HEK293 (cell line): Measurements from ENCODE around the gene TMEM183A.
A peak's percentile ranks its signal among the peaks of the same experiment; 100 is the strongest.

Experiments used
- HOXD13 ChIP-seq: sonication (generic); formaldehyde crosslinking; IDR thresholded peaks from 2 replicates; pipeline ENCODE4 v1.8.0; 2022; ENCODE audit warnings: missing genetic modification reagents, borderline replicate concordance
- OSR2 ChIP-seq: fragments of 450-650 bp; formaldehyde crosslinking; IDR thresholded peaks from 2 replicates; pipeline ENCODE4 v1.5.1; 2016; ENCODE audit warnings: missing biosample characterization, missing genetic modification characterization
- PRDM1 ChIP-seq: fragments of 450-650 bp; formaldehyde crosslinking; IDR thresholded peaks from 2 replicates; pipeline ENCODE4; 2016; ENCODE audit warnings: missing biosample characterization, missing genetic modification characterization
- SALL2 ChIP-seq: fragments of 450-650 bp; formaldehyde crosslinking; IDR thresholded peaks from 2 replicates; pipeline ENCODE4 v1.5.0; 2017; ENCODE audit warnings: missing biosample characterization, mild to moderate bottlenecking, missing genetic modification characterization, borderline replicate concordance
- SCRT1 ChIP-seq: fragments of 450-650 bp; formaldehyde crosslinking; IDR thresholded peaks from 2 replicates; pipeline ENCODE4 v1.5.1; 2016; ENCODE audit warnings: missing biosample characterization, missing genetic modification characterization, borderline replicate concordance
- SCRT2 ChIP-seq: fragments of 450-650 bp; formaldehyde crosslinking; IDR thresholded peaks from 2 replicates; pipeline ENCODE4 v1.5.1; 2016; ENCODE audit warnings: missing biosample characterization, missing genetic modification characterization
- SP3 ChIP-seq: fragments of 450-650 bp; formaldehyde crosslinking; IDR thresholded peaks from 2 replicates; pipeline ENCODE4 v1.5.1; 2016; ENCODE audit warnings: missing biosample characterization, missing genetic modification characterization
- ZBTB17 ChIP-seq: fragments of 450-650 bp; formaldehyde crosslinking; IDR thresholded peaks from 2 replicates; pipeline ENCODE4 v1.5.1; 2016; ENCODE audit warnings: missing biosample characterization, missing genetic modification characterization
- ZNF132 ChIP-seq: fragments of 450-650 bp; formaldehyde crosslinking; IDR thresholded peaks from 2 replicates; pipeline ENCODE4 v1.5.1; 2017; ENCODE audit warnings: missing biosample characterization, missing genetic modification characterization, borderline replicate concordance
- ZNF138 ChIP-seq: fragments of 450-650 bp; formaldehyde crosslinking; IDR thresholded peaks from 2 replicates; pipeline ENCODE4 v1.5.1; 2016; ENCODE audit warnings: missing biosample characterization, missing genetic modification characterization, borderline replicate concordance
- ZNF140 ChIP-seq: fragments of 450-650 bp; formaldehyde crosslinking; IDR thresholded peaks from 2 replicates; pipeline ENCODE4 v1.5.1; 2016; ENCODE audit warnings: missing biosample characterization, missing genetic modification characterization
- ZNF19 ChIP-seq: fragments of 450-650 bp; formaldehyde crosslinking; IDR thresholded peaks from 2 replicates; pipeline ENCODE4; 2016; ENCODE audit warnings: missing biosample characterization, missing genetic modification characterization, low read depth
- ZNF202 ChIP-seq: fragments of 450-650 bp; formaldehyde crosslinking; IDR thresholded peaks from 2 replicates; pipeline ENCODE4 v1.5.1; 2016; ENCODE audit warnings: missing biosample characterization, missing genetic modification characterization, borderline replicate concordance
- ZNF350 ChIP-seq: fragments of 450-650 bp; formaldehyde crosslinking; IDR thresholded peaks from 2 replicates; pipeline ENCODE4 v1.5.0; 2017; ENCODE audit warnings: missing biosample characterization, mild to moderate bottlenecking, missing genetic modification characterization
- ZNF391 ChIP-seq: fragments of 450-650 bp; formaldehyde crosslinking; IDR thresholded peaks from 2 replicates; pipeline ENCODE4 v1.5.1; 2016; ENCODE audit warnings: low read depth, missing biosample characterization, missing genetic modification characterization, borderline replicate concordance
- ZNF394 ChIP-seq: fragments of 450-650 bp; formaldehyde crosslinking; IDR thresholded peaks from 2 replicates; pipeline ENCODE4 v1.5.1; 2016; ENCODE audit warnings: missing biosample characterization, missing genetic modification characterization, mild to moderate bottlenecking, moderate library complexity, borderline replicate concordance
- ZNF423 ChIP-seq: fragments of 450-650 bp; formaldehyde crosslinking; IDR thresholded peaks from 2 replicates; pipeline ENCODE4 v1.5.1; 2016; ENCODE audit warnings: missing biosample characterization, missing genetic modification characterization
- ZNF510 ChIP-seq: fragments of 450-650 bp; formaldehyde crosslinking; IDR thresholded peaks from 2 replicates; pipeline ENCODE4 v1.5.1; 2018; ENCODE audit warnings: mild to moderate bottlenecking, missing genetic modification characterization, missing biosample characterization; ENCODE audit not compliant: insufficient replicate concordance
- ZNF558 ChIP-seq: fragments of 450-650 bp; formaldehyde crosslinking; IDR thresholded peaks from 2 replicates; pipeline ENCODE4 v1.5.1; 2016; ENCODE audit warnings: missing biosample characterization, missing genetic modification characterization
- ZNF660 ChIP-seq: fragments of 450-650 bp; IDR thresholded peaks from 2 replicates; pipeline ENCODE4 v1.5.1; 2018; ENCODE audit warnings: missing biosample characterization, mild to moderate bottlenecking, missing genetic modification characterization
- ZNF768 ChIP-seq: fragments of 450-650 bp; formaldehyde crosslinking; IDR thresholded peaks from 2 replicates; pipeline ENCODE4 v1.5.1; 2018; ENCODE audit warnings: missing biosample characterization, mild to moderate bottlenecking, missing genetic modification characterization
- ZNF777 ChIP-seq: fragments of 450-650 bp; formaldehyde crosslinking; IDR thresholded peaks from 2 replicates; pipeline ENCODE4 v1.5.1; 2017; ENCODE audit warnings: missing biosample characterization, missing genetic modification characterization, borderline replicate concordance
- ZNF785 ChIP-seq: fragments of 450-650 bp; formaldehyde crosslinking; IDR thresholded peaks from 2 replicates; pipeline ENCODE4 v1.5.1; 2016; ENCODE audit warnings: missing biosample characterization, missing genetic modification characterization
- TF ChIP-seq, protein P1 (sequence below): fragments of 450-650 bp; formaldehyde crosslinking; IDR thresholded peaks from 2 replicates; pipeline ENCODE4 v1.5.0; 2017; ENCODE audit warnings: missing biosample characterization, missing genetic modification characterization, borderline replicate concordance
- TF ChIP-seq, protein P2 (sequence below): fragments of 450-650 bp; formaldehyde crosslinking; conservative IDR thresholded peaks from 2 replicates; pipeline ENCODE4 v1.5.1; 2016; ENCODE audit warnings: low read depth, missing biosample characterization, missing genetic modification characterization
- TF ChIP-seq, protein P3 (sequence below): fragments of 450-650 bp; formaldehyde crosslinking; IDR thresholded peaks from 2 replicates; pipeline ENCODE4 v1.5.1; 2016; ENCODE audit warnings: missing biosample characterization, missing genetic modification characterization, borderline replicate concordance
- TF ChIP-seq, protein P4 (sequence below): fragments of 450-650 bp; formaldehyde crosslinking; IDR thresholded peaks from 2 replicates; pipeline ENCODE4 v1.5.1; 2016; ENCODE audit warnings: missing biosample characterization, missing genetic modification characterization

Gene TMEM183A

DNA sequence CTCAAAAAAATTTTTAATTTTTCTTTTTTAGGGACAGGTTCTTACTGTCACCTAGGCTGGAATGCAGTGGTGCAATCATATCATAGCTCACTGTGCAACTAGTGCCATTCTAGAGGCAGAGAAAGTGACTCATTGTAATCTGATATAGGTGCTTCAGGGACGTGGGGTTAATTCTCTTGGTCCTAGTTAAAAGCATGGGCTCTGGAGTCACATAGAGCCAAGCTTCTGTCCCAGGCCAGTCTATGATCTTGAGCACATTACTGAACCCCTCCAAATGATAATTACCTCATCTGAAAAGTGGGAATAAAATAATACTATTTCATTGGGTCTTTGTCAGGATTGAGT, 47.9 kb upstream of the TMEM183A start (continued):
- peak; percentile 38; the same call in 1 of the 2 replicates for TF ChIP-seq ZNF558 (tag by site-specific recombination)
- TF ChIP-seq ZNF391, result no peak; the same call in 1 of the 2 replicates
- peak; percentile 78 for TF ChIP-seq SCRT1 (tag by site-specific recombination)
- no peak for TF ChIP-seq ZNF768 (tag by site-specific recombination)
- TF ChIP-seq, protein P1, sequence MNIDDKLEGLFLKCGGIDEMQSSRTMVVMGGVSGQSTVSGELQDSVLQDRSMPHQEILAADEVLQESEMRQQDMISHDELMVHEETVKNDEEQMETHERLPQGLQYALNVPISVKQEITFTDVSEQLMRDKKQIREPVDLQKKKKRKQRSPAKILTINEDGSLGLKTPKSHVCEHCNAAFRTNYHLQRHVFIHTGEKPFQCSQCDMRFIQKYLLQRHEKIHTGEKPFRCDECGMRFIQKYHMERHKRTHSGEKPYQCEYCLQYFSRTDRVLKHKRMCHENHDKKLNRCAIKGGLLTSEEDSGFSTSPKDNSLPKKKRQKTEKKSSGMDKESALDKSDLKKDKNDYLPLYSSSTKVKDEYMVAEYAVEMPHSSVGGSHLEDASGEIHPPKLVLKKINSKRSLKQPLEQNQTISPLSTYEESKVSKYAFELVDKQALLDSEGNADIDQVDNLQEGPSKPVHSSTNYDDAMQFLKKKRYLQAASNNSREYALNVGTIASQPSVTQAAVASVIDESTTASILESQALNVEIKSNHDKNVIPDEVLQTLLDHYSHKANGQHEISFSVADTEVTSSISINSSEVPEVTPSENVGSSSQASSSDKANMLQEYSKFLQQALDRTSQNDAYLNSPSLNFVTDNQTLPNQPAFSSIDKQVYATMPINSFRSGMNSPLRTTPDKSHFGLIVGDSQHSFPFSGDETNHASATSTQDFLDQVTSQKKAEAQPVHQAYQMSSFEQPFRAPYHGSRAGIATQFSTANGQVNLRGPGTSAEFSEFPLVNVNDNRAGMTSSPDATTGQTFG (tag by site-specific recombination), result no peak
- peak; percentile 27; the same call in 1 of the 2 replicates for TF ChIP-seq ZBTB17 (tag by site-specific recombination)
- peak; percentile 25 for TF ChIP-seq SP3
- no peak for TF ChIP-seq ZNF423 (tag by site-specific recombination)
- no peak for TF ChIP-seq SALL2 (tag by site-specific recombination)
- TF ChIP-seq ZNF510 (tag by site-specific recombination), result no peak
- TF ChIP-seq ZNF202 (tag by site-specific recombination), result no peak
- TF ChIP-seq ZNF777 (tag by site-specific recombination), result no peak
- peak; percentile 72; the same call in 1 of the 2 replicates for TF ChIP-seq ZNF660 (tag by site-specific recombination)
- no peak for TF ChIP-seq ZNF394 (tag by site-specific recombination)
- TF ChIP-seq ZNF138, result no peak
- peak; percentile 88 for TF ChIP-seq PRDM1 (tag by site-specific recombination)
- peak; percentile 98 for TF ChIP-seq SCRT2
- no peak for TF ChIP-seq ZNF19
- TF ChIP-seq ZNF785 (tag by site-specific recombination), result no peak
- TF ChIP-seq, protein P2, sequence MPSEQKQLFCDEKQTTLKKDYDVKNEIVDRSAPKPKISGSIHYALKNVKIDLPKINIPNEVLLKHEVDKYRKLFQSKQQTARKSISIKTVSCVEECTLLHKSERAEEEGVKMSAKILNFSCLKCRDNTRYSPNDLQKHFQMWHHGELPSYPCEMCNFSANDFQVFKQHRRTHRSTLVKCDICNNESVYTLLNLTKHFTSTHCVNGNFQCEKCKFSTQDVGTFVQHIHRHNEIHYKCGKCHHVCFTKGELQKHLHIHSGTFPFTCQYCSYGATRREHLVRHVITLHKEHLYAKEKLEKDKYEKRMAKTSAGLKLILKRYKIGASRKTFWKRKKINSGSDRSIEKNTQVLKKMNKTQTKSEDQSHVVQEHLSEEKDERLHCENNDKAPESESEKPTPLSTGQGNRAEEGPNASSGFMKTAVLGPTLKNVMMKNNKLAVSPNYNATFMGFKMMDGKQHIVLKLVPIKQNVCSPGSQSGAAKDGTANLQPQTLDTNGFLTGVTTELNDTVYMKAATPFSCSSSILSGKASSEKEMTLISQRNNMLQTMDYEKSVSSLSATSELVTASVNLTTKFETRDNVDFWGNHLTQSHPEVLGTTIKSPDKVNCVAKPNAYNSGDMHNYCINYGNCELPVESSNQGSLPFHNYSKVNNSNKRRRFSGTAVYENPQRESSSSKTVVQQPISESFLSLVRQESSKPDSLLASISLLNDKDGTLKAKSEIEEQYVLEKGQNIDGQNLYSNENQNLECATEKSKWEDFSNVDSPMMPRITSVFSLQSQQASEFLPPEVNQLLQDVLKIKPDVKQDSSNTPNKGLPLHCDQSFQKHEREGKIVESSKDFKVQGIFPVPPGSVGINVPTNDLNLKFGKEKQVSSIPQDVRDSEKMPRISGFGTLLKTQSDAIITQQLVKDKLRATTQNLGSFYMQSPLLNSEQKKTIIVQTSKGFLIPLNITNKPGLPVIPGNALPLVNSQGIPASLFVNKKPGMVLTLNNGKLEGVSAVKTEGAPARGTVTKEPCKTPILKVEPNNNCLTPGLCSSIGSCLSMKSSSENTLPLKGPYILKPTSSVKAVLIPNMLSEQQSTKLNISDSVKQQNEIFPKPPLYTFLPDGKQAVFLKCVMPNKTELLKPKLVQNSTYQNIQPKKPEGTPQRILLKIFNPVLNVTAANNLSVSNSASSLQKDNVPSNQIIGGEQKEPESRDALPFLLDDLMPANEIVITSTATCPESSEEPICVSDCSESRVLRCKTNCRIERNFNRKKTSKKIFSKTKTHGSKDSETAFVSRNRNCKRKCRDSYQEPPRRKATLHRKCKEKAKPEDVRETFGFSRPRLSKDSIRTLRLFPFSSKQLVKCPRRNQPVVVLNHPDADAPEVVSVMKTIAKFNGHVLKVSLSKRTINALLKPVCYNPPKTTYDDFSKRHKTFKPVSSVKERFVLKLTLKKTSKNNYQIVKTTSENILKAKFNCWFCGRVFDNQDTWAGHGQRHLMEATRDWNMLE, result no peak
- TF ChIP-seq ZNF140 (tag by site-specific recombination), result no peak
- TF ChIP-seq ZNF132 (tag by site-specific recombination), result no peak
- TF ChIP-seq HOXD13 (CRISPR knock-in tag), result no peak
- TF ChIP-seq OSR2, result peak; percentile 39; the same call in 1 of the 2 replicates
- no peak for TF ChIP-seq ZNF350
- TF ChIP-seq, protein P3, sequence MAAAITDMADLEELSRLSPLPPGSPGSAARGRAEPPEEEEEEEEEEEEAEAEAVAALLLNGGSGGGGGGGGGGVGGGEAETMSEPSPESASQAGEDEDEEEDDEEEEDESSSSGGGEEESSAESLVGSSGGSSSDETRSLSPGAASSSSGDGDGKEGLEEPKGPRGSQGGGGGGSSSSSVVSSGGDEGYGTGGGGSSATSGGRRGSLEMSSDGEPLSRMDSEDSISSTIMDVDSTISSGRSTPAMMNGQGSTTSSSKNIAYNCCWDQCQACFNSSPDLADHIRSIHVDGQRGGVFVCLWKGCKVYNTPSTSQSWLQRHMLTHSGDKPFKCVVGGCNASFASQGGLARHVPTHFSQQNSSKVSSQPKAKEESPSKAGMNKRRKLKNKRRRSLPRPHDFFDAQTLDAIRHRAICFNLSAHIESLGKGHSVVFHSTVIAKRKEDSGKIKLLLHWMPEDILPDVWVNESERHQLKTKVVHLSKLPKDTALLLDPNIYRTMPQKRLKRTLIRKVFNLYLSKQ (tag by site-specific recombination), result no peak
- TF ChIP-seq, protein P4, sequence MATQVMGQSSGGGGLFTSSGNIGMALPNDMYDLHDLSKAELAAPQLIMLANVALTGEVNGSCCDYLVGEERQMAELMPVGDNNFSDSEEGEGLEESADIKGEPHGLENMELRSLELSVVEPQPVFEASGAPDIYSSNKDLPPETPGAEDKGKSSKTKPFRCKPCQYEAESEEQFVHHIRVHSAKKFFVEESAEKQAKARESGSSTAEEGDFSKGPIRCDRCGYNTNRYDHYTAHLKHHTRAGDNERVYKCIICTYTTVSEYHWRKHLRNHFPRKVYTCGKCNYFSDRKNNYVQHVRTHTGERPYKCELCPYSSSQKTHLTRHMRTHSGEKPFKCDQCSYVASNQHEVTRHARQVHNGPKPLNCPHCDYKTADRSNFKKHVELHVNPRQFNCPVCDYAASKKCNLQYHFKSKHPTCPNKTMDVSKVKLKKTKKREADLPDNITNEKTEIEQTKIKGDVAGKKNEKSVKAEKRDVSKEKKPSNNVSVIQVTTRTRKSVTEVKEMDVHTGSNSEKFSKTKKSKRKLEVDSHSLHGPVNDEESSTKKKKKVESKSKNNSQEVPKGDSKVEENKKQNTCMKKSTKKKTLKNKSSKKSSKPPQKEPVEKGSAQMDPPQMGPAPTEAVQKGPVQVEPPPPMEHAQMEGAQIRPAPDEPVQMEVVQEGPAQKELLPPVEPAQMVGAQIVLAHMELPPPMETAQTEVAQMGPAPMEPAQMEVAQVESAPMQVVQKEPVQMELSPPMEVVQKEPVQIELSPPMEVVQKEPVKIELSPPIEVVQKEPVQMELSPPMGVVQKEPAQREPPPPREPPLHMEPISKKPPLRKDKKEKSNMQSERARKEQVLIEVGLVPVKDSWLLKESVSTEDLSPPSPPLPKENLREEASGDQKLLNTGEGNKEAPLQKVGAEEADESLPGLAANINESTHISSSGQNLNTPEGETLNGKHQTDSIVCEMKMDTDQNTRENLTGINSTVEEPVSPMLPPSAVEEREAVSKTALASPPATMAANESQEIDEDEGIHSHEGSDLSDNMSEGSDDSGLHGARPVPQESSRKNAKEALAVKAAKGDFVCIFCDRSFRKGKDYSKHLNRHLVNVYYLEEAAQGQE (tag by site-specific recombination), result no peak
